Activated naive CD4-positive, alpha-beta T cell treated with anti-CD3 and anti-CD28 coated beads, Interleukin-2, amount 50 U/mL, for 72 hours (primary cell): ENCODE data around the gene JHY. TPM values are rescaled to one million over a fixed set of nuclear protein-coding genes. Genes with fewer than 3 reads are reported as not detected.

ENCODE experiments used
- ATAC-seq, 2 donors: fragments of 150-1000 bp; cut with Tn5 transposase; 2 replicates each; pipeline ENCODE4 v1.10.0; 2021; ENCODE audit warnings: mild to moderate bottlenecking in 2 of 2, moderate library complexity in 2 of 2
- DNase-seq, 2 donors: peaks; one replicate each; pipeline ENCODE4 v3.0.0; 2021 to 2022; ENCODE audit warnings: low spot score in 2 of 2
- H3K27ac Mint-ChIP-seq, 2 donors: one replicate each; pipeline ENCODE4 v1.8.0; 2022; ENCODE audit warnings: mild to moderate bottlenecking in 2 of 2, mixed read lengths in 2 of 2
- H3K36me3 Mint-ChIP-seq, 2 donors: one replicate each; pipeline ENCODE4 v1.8.0; 2022; ENCODE audit warnings: mixed read lengths in 2 of 2
- H3K9me3 Mint-ChIP-seq, 2 donors: one replicate each; pipeline ENCODE4 v1.8.0; 2022; ENCODE audit warnings: mixed read lengths in 2 of 2
- total RNA-seq, 2 donors: library from RNA; stranded (reverse); gene quantifications; one replicate each; pipeline ENCODE4 v1.2.3, GENCODE V29; 2022

The JHY gene
- 1 to 10 TPM; 1.5 to 2.2 TPM for total RNA-seq

DNA sequence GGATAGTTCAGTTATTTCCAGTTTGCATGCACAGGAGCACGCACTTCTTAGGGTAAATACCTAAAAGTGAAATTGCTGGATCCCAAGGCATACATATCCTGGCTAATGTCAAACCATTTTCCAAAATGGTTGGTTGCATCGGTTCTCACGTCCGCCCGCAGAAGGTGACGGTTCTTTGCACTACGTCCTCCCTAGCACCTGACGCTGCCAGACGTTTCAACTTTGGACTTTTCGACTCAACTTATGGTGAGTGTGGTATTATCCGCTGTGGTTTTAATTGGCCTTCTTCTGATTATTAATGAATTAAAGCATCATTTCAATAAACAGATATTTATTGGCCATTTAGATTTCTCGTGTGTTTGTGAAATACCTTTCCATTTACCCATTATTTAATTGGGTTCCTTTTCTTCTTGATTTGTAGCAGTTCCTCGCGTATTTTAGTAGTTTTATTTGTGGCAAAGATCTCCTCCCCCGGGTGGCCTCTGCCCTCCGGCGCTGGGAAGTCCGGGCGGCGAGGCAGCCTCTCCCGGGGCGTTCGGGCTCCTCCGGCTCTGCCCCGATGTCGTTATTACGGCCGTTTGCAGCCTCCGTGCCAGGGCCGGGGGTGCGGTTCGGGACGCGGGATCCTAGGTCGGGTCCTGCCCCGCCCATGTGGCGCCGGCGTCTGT lies at the start of gene JHY:
Gene JHY, plus strand, starts transcription at position 571 of the 668 bp plus-strand sequence. CDS start 3,091 bp downstream, outside the sequence.
- ATAC-seq, result no peak
- no peaks in the 10 kb centered on the region for H3K9me3 Mint-ChIP-seq
- peak within 1 kb of the TSS; percentile 86 to 92 for H3K27ac Mint-ChIP-seq
- DNase-seq, result peak in 1 of 2 donors; percentile 65
- H3K36me3 Mint-ChIP-seq, result no peaks in the 10 kb centered on the region

DNA sequence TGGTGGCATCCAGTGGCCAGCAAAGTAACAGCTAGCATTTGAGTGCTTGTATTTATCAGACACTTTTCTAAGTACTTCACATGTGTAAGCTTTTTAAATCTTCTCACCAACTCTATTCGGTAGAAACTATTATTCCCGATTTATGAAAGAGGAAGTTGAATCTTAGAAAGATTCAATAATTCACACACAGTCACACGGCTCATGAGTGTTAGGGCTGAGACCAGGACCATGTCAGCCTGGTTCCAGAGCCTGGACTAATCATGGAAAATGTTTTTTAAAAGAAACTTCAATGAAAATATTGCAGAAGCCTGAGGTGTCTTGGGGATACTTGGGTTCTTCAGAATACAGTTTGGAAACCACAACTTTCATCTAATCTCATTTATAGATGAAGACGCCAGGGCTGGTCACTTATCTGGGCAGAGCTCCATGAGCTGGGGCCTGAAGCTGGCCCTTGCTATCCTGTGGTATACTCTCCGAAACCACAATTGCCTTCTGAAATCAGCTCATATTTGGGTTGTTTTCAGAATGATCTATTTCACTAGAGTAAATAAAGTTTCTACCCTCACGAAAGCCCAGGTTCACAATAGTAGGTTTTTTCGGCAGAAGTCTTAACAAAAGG lies 48.6 kb upstream of the JHY start:
- Mint-ChIP-seq H3K27ac (no peak overlapping the region), H3K9me3 (peaks cover 5 to 7% of the 10 kb centered on the region in 2 donors), H3K36me3 (no peaks in the 10 kb centered on the region)
- ATAC-seq (no peak), DNase-seq (no peak)

DNA sequence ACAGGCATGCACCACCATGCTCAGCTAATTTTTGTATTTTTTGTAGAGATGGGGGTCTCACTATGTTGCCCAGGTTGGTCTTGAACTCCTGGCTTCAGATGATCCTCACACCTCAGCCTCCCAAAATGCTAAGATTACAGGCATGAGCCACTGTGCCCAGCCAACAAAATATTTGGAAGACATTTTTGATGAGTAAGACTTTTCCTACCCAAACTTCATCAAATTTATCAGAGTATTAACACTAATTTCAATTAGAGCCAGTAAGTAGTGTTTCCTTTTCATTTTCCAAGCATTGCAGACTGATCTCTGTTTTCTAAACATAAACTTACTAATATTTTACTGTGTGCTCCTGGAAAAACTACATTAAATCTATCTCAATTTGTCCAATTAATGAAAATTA lies 45.6 kb upstream of the JHY start:
- no peak for ATAC-seq
- Mint-ChIP-seq H3K27ac (no peak overlapping the region), H3K9me3 (peaks cover 7 to 9% of the 10 kb centered on the region in 2 donors), H3K36me3 (peaks cover 4 to 5% of the 10 kb centered on the region in 2 donors)
- no peak for DNase-seq

DNA sequence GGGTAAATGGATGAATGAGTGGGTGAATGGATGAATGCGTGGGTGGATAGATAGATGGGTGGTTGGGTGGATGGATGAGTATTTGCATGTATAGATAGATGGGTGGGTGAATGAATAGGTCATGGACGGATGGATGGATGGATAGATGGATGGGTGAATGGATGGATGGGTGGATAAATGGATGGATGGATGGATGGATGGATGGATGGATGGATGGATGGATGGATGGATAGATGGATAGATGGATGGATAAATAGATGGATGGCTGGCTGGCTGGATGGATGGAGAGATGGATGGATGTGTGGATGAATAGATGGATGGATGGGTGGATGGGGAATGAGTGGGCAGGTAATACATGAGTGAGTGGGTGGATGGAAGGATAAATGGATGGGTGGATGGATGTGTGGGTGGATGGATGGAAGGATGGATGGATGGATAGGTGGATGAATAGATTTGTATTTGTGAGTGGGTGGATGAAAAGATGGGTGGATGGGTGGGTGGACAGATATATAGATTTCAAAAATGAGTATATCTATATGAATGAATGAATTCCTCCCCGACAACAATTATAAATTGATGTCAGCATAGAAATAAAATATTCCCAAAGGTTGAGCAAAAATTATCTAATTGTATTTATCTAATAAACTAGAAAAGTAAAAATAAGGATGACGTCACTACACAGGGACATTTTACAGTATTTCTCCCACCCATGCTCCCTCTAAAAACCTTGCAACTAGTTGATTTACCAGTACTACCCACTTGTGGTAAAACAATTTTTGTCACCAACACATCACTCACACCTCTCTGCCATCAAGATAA lies 44.8 kb upstream of the JHY start:
- peaks cover 5 to 13% of the 10 kb centered on the region in 2 donors for H3K36me3 Mint-ChIP-seq
- ATAC-seq, result no peak
- DNase-seq, result no peak
- H3K9me3 Mint-ChIP-seq, result peaks cover 7 to 14% of the 10 kb centered on the region in 2 donors
- no peak overlapping the region for H3K27ac Mint-ChIP-seq

GRCh38 chr11:122843281-122844141 lies 39.0 kb upstream of the JHY start:
- Mint-ChIP-seq H3K27ac (peak overlapping the region; percentile 47 to 86), H3K9me3 (peaks cover 0 to 14% of the 10 kb centered on the region in 2 donors), H3K36me3 (peaks cover 10 to 23% of the 10 kb centered on the region in 2 donors)
- peak in 1 of 2 donors; percentile 22 for DNase-seq
- ATAC-seq, result peak; percentile 83 to 93

GRCh38 chr11:122847466-122847865 lies 35.1 kb upstream of the JHY start:
- no peak for ATAC-seq
- DNase-seq, result no peak
- H3K36me3 Mint-ChIP-seq, result peaks cover 6 to 13% of the 10 kb centered on the region in 2 donors
- peaks cover 0 to 7% of the 10 kb centered on the region in 2 donors for H3K9me3 Mint-ChIP-seq
- no peak overlapping the region for H3K27ac Mint-ChIP-seq

GRCh38 chr11:122848186-122848585 lies 34.4 kb upstream of the JHY start:
- peaks cover 6 to 7% of the 10 kb centered on the region in 2 donors for H3K36me3 Mint-ChIP-seq
- DNase-seq (no peak), ATAC-seq (no peak)
- no peak overlapping the region for H3K27ac Mint-ChIP-seq
- peaks cover 0 to under 1% of the 10 kb centered on the region in 2 donors for H3K9me3 Mint-ChIP-seq

GRCh38 chr11:122850076-122850631 lies 32.4 kb upstream of the JHY start:
- Mint-ChIP-seq H3K27ac (peak overlapping the region; percentile 29 to 77), H3K9me3 (no peaks in the 10 kb centered on the region), H3K36me3 (peaks cover 0 to 1% of the 10 kb centered on the region in 2 donors)
- DNase-seq, result peak in 1 of 2 donors; percentile 65
- peak; percentile 66 to 76 for ATAC-seq

DNA sequence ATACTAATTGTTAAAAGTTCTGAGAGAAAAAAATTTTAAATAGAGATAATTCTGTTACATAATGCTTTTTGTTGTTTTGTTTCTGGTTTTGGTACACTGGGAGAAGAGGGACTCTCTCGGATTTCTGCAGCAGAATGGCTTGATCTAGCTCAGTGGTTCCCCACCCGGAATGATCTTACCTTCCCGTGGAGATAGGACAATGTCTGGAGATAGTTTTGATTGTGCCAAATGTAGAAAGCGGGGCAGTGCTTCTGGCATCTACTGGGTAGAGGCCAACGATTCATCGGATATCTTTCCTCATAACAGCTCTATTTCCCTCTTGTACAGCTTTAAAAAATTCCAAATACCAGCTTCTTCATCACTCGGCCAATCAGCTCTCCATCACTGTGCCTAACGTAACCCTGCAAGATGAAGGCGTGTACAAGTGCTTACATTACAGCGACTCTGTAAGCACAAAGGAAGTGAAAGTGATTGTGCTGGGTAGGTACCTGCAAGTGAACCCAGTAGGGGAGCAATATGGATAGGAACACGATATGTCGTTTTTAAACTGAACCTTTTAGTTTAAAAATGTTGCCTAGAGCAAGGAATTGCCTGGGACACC lies 31.1 kb upstream of the JHY start:
- ATAC-seq (peak; percentile 54 to 56), DNase-seq (no peak)
- H3K36me3 Mint-ChIP-seq, result no peaks in the 10 kb centered on the region
- no peaks in the 10 kb centered on the region for H3K9me3 Mint-ChIP-seq
- H3K27ac Mint-ChIP-seq, result peak overlapping the region; percentile 5 to 61

DNA sequence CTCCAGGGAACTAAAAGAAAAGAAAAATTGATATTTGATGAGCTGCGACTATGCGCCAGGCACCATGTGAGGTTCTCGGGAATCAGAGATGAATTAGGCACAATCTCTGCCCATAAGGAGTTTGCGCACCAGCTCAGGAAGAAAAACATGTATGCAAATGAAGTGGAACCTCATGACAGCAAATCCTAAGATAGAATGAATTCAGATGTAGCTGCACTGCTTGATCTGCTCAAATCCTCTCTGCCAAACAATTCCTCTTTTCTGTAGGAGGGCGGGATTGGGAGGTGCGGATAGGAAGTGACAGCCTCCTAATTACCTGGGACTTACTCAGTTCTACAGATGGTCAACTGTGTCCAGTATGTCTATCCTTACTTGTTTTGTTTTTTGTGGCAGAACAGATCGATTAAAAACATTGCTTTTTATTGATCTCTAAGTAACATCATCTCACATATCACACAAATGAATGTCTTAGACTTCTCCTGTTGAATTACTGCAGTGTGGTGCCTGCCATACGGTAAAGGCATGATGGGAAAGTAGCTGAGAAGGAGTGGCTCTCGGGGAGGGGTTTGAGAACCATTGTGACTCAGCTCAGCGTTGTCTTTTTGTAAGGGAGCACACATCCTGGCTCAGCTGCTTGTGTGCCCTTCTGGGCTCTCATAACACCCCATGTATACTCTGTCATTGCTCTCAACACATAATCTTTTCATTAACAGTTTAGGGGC lies 30.3 kb upstream of the JHY start:
- Mint-ChIP-seq H3K36me3 (no peaks in the 10 kb centered on the region), H3K27ac (peak overlapping the region; percentile 5 to 61), H3K9me3 (no peaks in the 10 kb centered on the region)
- ATAC-seq (peak; percentile 27 to 28), DNase-seq (no peak)

DNA sequence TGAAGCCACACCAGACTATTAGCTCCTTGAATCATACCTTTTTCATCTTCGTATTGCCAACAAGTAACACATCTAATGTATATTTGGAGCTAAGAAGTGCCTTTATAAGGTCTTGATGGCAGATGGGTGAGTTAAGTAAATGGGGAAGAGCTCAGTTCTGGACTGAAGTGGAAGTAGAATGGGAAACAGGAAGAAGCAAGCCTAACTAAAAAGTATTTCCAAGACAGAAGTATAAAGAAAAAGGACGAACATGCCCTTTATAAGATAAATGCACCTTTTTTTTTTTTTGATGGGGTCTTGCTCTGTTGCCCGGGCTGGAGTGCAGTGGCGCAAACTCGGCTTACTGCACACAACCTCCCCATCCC lies 29.8 kb upstream of the JHY start:
- H3K27ac Mint-ChIP-seq, result peak overlapping the region in 1 of 2 donors; percentile 61
- ATAC-seq (no peak), DNase-seq (no peak)
- H3K9me3 Mint-ChIP-seq, result no peaks in the 10 kb centered on the region
- no peaks in the 10 kb centered on the region for H3K36me3 Mint-ChIP-seq

- ATAC-seq (no peak), DNase-seq (no peak)
- no peaks in the 10 kb centered on the region for H3K36me3 Mint-ChIP-seq
- H3K27ac Mint-ChIP-seq, result peak overlapping the region in 1 of 2 donors; percentile 61
- H3K9me3 Mint-ChIP-seq, result no peaks in the 10 kb centered on the region
These were observed 29.3 kb upstream of the JHY start for GRCh38 chr11:122853261-122853660.

DNA sequence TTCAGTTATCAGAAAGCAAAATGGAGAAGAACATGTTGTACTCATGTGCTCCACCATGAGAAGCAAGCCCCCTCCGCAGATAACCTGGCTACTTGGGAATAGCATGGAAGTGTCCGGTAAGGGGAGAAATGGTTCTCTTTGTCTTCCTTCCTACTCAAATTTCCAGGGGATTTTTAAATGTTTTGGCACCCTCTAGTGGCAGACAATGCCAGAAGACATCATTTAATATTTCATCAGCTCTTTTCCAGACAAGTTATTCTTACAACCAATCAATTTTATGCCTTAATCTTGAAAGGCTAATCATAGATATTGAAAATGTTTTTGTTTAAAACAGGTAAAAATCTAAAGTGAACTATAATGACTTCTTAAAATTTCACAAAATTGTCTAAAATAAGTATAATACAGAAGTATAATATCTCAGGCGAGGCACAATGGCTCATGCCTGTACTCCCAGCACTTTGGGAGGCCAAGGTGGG lies 28.6 kb upstream of the JHY start:
- ATAC-seq (no peak), DNase-seq (peak in 1 of 2 donors; percentile 64)
- H3K9me3 Mint-ChIP-seq, result no peaks in the 10 kb centered on the region
- H3K27ac Mint-ChIP-seq, result no peak overlapping the region
- no peaks in the 10 kb centered on the region for H3K36me3 Mint-ChIP-seq

- no peaks in the 10 kb centered on the region for H3K36me3 Mint-ChIP-seq
- H3K9me3 Mint-ChIP-seq, result no peaks in the 10 kb centered on the region
- DNase-seq (no peak), ATAC-seq (no peak)
- H3K27ac Mint-ChIP-seq, result no peak overlapping the region
These were observed 20.9 kb upstream of the JHY start for GRCh38 chr11:122861631-122862030.

DNA sequence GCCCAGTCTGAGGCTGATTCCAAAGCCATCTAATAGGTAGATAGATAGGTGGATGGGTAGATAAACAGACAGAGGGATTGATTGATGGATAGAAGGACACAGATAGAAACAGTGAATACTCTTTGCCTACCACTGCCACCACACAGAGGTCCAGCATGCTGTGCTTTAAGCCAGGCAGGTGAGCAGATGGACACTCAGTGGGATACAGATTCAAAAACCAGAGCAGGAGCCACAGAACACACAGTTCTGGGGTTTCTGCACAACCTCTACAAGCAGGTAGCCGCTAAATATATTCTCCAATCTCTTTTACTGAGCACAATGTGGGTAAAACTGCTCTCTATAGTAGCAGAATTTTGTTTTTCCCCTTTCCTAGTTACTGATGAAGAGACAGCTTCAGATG lies 20.5 kb upstream of the JHY start:
- H3K36me3 Mint-ChIP-seq, result no peaks in the 10 kb centered on the region
- ATAC-seq, result no peak
- no peak for DNase-seq
- H3K9me3 Mint-ChIP-seq, result no peaks in the 10 kb centered on the region
- no peak overlapping the region for H3K27ac Mint-ChIP-seq
